ENCODE data around the gene TULP1. TPM values are rescaled to one million over a fixed set of nuclear protein-coding genes. Genes with fewer than 3 reads are reported as not detected.
"Not testable (repeated sequence)": the region's sequence is repeated elsewhere in the genome, so short reads cannot be mapped to it uniquely, and the experiment has no call there.

The TULP1 gene
- total RNA-seq, 4 donors from 2014 or later, result 0.72 to 0.83 TPM; not detected in 2

DNA sequence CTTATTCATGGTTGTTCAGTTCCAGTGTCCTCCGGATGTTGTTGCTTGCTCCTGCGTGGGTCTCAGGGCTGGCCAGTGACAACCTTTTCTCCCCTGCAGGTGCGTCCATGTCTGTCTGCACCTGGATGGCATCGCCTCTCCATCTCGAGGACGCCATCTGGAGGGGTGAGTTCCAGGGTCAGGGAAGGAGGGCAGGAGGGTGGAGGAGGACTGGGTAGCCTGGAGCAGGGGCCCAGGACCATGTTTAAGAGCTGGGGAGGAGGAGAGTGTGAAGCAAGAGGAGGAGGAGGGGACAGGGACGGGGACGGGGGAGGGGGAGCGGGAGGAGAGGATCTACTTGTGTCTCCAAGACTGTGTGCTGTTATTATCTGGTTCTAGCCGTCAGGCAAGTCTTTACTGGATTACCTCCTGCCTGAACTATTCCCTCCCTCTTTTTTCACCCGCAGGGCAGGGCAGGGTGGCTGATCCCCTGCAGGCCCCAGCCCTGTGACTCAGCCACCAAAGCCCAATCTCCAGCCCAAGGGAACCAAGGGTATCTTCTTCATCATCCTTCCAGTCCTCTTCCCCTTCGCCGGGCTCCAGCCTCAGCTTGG is 32.2 kb upstream of the TULP1 start:
- H3K27ac ChIP-seq, result no peak overlapping the region
- H3K9me3 ChIP-seq, result no peaks in the 10 kb centered on the region
- DNase-seq (ENCODE audit: low spot score in 2 of 2), result no peak
- TF ChIP-seq POLR2A (IDR thresholded peaks at IDR 0.05) (no peak), EP300 (IDR thresholded peaks at IDR 0.05) (no peak), POLR2AphosphoS5 (IDR thresholded peaks at IDR 0.05) (no peak)
- TF ChIP-seq, protein P1, sequence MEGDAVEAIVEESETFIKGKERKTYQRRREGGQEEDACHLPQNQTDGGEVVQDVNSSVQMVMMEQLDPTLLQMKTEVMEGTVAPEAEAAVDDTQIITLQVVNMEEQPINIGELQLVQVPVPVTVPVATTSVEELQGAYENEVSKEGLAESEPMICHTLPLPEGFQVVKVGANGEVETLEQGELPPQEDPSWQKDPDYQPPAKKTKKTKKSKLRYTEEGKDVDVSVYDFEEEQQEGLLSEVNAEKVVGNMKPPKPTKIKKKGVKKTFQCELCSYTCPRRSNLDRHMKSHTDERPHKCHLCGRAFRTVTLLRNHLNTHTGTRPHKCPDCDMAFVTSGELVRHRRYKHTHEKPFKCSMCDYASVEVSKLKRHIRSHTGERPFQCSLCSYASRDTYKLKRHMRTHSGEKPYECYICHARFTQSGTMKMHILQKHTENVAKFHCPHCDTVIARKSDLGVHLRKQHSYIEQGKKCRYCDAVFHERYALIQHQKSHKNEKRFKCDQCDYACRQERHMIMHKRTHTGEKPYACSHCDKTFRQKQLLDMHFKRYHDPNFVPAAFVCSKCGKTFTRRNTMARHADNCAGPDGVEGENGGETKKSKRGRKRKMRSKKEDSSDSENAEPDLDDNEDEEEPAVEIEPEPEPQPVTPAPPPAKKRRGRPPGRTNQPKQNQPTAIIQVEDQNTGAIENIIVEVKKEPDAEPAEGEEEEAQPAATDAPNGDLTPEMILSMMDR (IDR thresholded peaks at IDR 0.05), result no peak
- peaks cover 5% of the 10 kb centered on the region for H3K4me1 ChIP-seq
- H3K27me3 ChIP-seq, result no peaks in the 10 kb centered on the region
- H3K4me3 ChIP-seq, result no peak overlapping the region
- H3K36me3 ChIP-seq, result no peaks in the 10 kb centered on the region
- 45% methylated on average over 13 of the region's 13 CpGs for WGBS

DNA sequence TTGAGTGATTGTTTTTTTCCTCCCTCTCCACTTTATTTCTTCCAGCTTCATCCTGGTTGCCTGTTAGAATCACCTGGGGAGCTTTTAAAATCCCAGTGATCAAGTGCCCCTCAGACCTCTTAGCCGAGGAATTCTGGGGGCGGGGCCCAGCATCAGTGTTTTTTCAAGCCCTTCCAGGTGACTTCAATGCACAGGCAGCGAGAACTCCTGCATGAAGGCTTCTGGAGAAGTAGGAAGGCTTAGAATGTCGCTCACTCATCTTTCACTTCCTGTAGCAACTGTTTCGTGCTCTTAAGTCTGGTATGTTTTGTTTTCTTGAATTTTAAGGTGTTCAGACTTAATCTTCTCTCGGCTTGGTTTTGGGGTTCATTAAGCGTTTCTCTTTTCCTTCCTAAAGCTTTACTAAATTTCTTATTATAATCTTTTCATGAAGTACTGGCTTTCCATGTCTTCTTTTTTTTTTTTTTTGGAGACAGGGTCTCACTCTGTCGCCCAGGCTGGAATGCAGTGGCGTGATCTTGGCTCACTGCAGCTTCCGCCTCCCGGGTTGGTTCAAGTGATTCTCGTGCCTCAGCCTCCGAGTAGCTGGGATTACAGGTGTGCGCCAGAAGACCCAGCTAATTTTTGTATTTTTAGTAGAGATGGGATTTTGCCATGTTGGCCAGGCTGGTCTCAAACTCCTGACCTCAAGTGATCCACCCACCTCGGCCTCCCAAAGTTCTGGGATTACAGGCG is 30.9 kb upstream of the TULP1 start:
- Histone ChIP-seq H3K9me3 (no peaks in the 10 kb centered on the region), H3K4me3 (no peak overlapping the region), H3K4me1 (peaks cover 5% of the 10 kb centered on the region), H3K27me3 (no peaks in the 10 kb centered on the region), H3K27ac (no peak overlapping the region), H3K36me3 (no peaks in the 10 kb centered on the region)
- DNase-seq (ENCODE audit: low spot score in 2 of 2), result no peak
- TF ChIP-seq EP300 (IDR thresholded peaks at IDR 0.05) (no peak), POLR2AphosphoS5 (IDR thresholded peaks at IDR 0.05) (no peak), POLR2A (IDR thresholded peaks at IDR 0.05) (no peak)
- TF ChIP-seq, protein P1 (IDR thresholded peaks at IDR 0.05), result no peak
- WGBS, result 84% methylated on average over 16 of the region's 16 CpGs

DNA sequence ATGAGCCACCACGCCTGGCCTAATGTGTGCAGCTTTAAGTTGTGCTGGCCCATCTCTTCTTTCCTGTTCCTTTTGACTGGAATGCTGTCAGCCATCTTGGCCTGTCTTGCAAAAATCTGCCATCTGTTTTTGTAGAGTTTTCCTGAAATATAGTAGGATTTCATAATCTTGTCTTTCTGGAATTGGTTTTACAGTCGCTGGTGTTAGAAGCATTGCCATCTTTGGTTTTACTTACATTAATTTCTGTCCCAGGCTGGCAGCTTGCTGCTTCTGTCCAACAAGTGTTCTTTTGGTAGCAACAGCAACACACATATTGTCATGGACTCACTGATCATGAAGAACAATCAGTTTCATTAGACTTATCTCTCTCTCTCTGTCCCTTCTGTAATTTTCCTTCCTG is 29.1 kb upstream of the TULP1 start:
- TF ChIP-seq POLR2AphosphoS5 (IDR thresholded peaks at IDR 0.05), result no peak
- no peak for TF ChIP-seq POLR2A (IDR thresholded peaks at IDR 0.05)
- TF ChIP-seq, protein P1 (IDR thresholded peaks at IDR 0.05), result no peak
- no peak for TF ChIP-seq EP300 (IDR thresholded peaks at IDR 0.05)
- H3K4me1 ChIP-seq, result peaks cover 5% of the 10 kb centered on the region
- H3K27me3 ChIP-seq, result no peaks in the 10 kb centered on the region
- 80% methylated on average over 2 of the region's 2 CpGs for WGBS
- DNase-seq (ENCODE audit: low spot score in 2 of 2), result no peak
- H3K27ac ChIP-seq, result no peak overlapping the region
- H3K36me3 ChIP-seq, result no peaks in the 10 kb centered on the region
- no peaks in the 10 kb centered on the region for H3K9me3 ChIP-seq
- no peak overlapping the region for H3K4me3 ChIP-seq

DNA sequence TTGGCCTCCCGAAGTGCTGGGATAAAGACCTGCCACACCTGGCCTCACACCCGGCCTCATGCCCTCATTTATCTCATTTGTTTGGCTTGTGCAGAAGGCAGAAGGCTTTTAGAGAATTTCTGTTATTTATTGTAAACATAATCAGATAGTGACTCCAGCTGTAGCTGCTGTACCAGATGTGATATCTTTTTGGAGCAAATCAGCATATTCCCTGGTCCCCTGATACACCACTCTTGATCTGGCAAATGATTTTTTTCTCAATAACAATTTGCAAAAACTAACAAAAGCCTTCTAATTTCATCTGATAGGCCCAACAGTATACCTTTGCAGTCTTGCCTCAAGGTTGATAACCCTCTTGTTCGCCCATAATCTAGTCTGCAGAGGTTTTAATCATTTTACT is 26.5 kb upstream of the TULP1 start:
- H3K9me3 ChIP-seq, result no peaks in the 10 kb centered on the region
- 72% methylated on average over 3 of the region's 3 CpGs for WGBS
- H3K4me1 ChIP-seq, result no peaks in the 10 kb centered on the region
- H3K4me3 ChIP-seq, result no peak overlapping the region
- H3K36me3 ChIP-seq, result no peaks in the 10 kb centered on the region
- TF ChIP-seq POLR2A (IDR thresholded peaks at IDR 0.05) (no peak), POLR2AphosphoS5 (IDR thresholded peaks at IDR 0.05) (no peak), EP300 (IDR thresholded peaks at IDR 0.05) (no peak)
- TF ChIP-seq, protein P1 (IDR thresholded peaks at IDR 0.05), result no peak
- no peak overlapping the region for H3K27ac ChIP-seq
- H3K27me3 ChIP-seq, result no peaks in the 10 kb centered on the region
- DNase-seq (ENCODE audit: low spot score in 2 of 2), result no peak

DNA sequence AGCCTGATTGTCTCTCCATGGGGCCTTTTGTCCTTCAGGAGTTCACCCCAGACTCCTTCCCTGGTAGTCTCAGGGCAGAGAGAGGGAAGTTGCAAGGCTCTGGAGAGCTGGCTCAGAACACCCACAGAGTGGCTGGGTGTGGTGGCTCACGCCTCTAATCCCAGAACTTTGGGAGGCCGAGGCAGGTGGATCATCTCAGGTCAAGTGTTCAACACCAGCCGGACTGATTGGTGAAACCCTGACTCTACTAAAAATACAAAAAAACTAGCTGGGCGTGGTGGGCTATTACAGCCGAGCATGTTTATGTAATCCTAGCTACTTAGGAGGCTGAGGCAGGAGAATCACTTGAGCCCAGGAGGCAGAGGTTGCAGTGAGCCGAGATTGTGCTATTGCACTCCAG is 23.2 kb upstream of the TULP1 start:
- not testable (repeated sequence) for DNase-seq (ENCODE audit: low spot score in 2 of 2); H3K36me3 ChIP-seq; H3K4me1 ChIP-seq; H3K4me3 ChIP-seq; H3K27ac ChIP-seq; H3K27me3 ChIP-seq; H3K9me3 ChIP-seq
- 78% methylated on average over 6 of the region's 6 CpGs for WGBS

Data from suprapubic skin (tissue), 4 donors.